BJ (cell line): ENCODE measurements around the gene PRMT1. TPM values are rescaled to one million over a fixed set of nuclear protein-coding genes. Genes with fewer than 3 reads are reported as not detected.

Experiments used
- CTCF ChIA-PET: fragments of 350-600 bp; formaldehyde crosslinking; extraction: SDS; loops from one replicate; lab custom pipeline; 2021; ENCODE audit warnings: antibody characterized with exemption, inconsistent platforms; lab: Yijun Ruan, JAX
- POLR2A ChIA-PET: fragments of 300-600 bp; sonication (Branson Sonifier 250); formaldehyde crosslinking; extraction: SDS; loops from one replicate; lab custom pipeline; 2021; ENCODE audit warnings: antibody characterized with exemption; lab: Charles Lee
- DNase-seq: peaks from one replicate; pipeline ENCODE4 v3.0.0-alpha.2; 2011; ENCODE audit warnings: low read depth
- H3K27me3 ChIP-seq: 2 replicates; pipeline ENCODE4 v1.6.0; 2011; ENCODE audit warnings: low read length; ENCODE audit not compliant: control insufficient read depth, insufficient read depth
- H3K36me3 ChIP-seq: 2 replicates; pipeline ENCODE4 v1.5.1; 2011; ENCODE audit warnings: low read length; ENCODE audit not compliant: control insufficient read depth, insufficient read depth
- H3K4me3 ChIP-seq: 2 replicates; pipeline ENCODE4 v1.5.1; 2011; ENCODE audit warnings: low read depth, mild to moderate bottlenecking, control low read depth, low read length
- polyA plus RNA-seq: library from polyadenylated mRNA; depleted of rRNA; stranded (reverse); fragments of >200 nt; gene quantifications from 2 replicates; pipeline ENCODE4 v1.2.3, GENCODE V29; 2011
- TF ChIP-seq, protein P1 (sequence below): IDR thresholded peaks from 2 replicates; pipeline ENCODE4 v1.5.1; 2011; ENCODE audit warnings: low read depth, mild to moderate bottlenecking, control low read depth, inconsistent platforms, low read length, moderate library complexity; ENCODE audit not compliant: insufficient read depth

The PRMT1 gene
- polyA plus RNA-seq, 1 experiment = 372 TPM

DNA sequence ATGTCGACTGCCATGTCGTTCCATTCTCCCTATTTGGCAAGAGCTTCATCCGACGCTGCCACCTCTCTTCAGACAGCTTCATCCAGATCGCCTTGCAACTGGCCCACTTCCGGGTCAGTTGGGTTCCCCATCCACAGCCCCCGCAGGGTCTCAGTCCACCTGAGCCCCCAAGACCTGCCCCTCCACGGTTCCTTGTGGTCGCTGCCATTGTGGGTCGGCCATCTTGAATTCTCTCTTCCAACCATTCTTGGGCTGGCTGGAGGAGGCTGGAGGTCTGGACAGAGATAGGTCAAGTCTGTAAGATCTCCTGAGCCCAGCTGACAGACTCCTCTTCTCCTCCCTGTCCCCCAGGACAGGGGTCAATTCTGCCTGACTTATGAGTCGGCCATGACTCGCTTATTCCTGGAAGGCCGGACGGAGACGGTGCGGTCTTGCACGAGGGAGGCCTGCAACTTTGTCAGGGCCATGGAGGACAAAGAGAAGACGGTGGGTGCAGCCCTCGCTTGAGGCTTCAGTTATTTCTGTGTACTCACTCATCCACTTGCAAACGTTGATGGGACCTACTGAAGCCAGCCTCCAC lies 33.4 kb downstream of the PRMT1 start:
- TF ChIP-seq, protein P1, sequence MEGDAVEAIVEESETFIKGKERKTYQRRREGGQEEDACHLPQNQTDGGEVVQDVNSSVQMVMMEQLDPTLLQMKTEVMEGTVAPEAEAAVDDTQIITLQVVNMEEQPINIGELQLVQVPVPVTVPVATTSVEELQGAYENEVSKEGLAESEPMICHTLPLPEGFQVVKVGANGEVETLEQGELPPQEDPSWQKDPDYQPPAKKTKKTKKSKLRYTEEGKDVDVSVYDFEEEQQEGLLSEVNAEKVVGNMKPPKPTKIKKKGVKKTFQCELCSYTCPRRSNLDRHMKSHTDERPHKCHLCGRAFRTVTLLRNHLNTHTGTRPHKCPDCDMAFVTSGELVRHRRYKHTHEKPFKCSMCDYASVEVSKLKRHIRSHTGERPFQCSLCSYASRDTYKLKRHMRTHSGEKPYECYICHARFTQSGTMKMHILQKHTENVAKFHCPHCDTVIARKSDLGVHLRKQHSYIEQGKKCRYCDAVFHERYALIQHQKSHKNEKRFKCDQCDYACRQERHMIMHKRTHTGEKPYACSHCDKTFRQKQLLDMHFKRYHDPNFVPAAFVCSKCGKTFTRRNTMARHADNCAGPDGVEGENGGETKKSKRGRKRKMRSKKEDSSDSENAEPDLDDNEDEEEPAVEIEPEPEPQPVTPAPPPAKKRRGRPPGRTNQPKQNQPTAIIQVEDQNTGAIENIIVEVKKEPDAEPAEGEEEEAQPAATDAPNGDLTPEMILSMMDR = no peak
- Histone ChIP-seq H3K27me3 (no peaks in the 10 kb centered on the region), H3K36me3 (peaks cover 10% of the 10 kb centered on the region), H3K4me3 (no peak overlapping the region)
- no peak for DNase-seq
- ChIA-PET CTCF (no interaction called here), POLR2A (no interaction called here)

DNA sequence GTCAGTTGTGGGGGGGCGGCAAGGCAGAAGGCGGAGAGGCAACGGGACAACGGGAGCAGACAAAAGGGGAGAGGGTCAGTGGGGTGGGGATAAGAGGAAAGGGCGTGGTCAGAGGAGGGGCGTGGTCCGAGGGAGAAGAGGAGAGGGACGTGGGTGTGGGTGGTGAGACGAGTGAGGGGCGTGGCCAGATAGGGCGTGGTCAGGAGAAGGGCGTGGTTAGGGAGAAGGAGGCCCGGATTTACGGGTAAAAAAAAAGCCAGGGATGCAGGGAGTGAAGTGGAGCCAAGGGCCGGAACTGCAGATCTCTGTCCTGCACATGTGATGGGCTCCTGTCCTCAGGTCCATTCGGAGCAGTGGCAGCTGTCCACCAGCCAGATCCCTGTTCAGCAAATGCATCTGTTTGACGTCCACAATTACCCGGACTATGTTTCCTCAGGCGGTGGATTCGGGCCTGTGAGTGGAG lies 35.4 kb downstream of the PRMT1 start:
- TF ChIP-seq, protein P1 = no peak
- peak; percentile 61 for DNase-seq
- ChIA-PET CTCF (no interaction called here), POLR2A (interaction anchor here (0.7 kb wide), 1 partner anchor 153 kb away, joined by 3 read pairs; no protein-coding TSS in a partner anchor)
- peak overlapping the region; percentile 38 for H3K4me3 ChIP-seq
- no peaks in the 10 kb centered on the region for H3K27me3 ChIP-seq
- 0 out of 2 replicates have a peak, but pooled peaks cover 2% of the 10 kb centered on the region for H3K36me3 ChIP-seq

DNA sequence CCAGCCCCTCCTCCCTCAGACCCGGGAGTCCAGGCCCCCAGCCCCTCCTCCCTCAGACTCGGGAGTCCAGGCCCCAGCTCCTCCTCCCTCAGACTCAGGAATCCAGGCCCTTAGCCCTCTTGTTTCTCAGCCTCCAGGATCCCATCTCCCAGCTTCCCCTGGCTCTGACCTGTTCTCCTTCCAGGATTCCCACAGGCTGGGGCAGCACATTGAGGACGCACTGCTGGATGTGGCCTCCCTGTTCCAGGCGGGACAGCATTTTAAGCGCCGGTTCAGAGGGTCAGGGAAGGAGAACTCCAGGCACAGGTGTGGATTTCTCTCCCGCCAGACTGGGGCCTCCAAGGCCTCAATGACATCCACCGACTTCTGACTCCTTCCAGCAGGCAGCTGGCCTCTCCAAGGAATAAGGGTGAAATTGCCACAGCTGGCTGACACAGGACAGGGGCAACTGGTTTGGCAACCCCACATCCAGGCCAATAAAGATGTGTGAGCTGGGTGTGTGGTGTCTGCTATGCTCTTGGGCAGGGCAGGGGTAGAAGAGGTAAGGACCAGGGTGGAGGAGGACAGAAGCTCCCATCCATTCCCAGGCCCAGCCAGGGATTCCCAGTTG lies 36.3 kb downstream of the PRMT1 start:
- CTCF ChIA-PET = no interaction called here
- DNase-seq = no peak
- TF ChIP-seq, protein P1 = no peak
- Histone ChIP-seq H3K27me3 (no peaks in the 10 kb centered on the region), H3K36me3 (0 out of 2 replicates have a peak, but pooled peaks cover 2% of the 10 kb centered on the region), H3K4me3 (no peak overlapping the region)
- POLR2A ChIA-PET = no interaction called here

DNA sequence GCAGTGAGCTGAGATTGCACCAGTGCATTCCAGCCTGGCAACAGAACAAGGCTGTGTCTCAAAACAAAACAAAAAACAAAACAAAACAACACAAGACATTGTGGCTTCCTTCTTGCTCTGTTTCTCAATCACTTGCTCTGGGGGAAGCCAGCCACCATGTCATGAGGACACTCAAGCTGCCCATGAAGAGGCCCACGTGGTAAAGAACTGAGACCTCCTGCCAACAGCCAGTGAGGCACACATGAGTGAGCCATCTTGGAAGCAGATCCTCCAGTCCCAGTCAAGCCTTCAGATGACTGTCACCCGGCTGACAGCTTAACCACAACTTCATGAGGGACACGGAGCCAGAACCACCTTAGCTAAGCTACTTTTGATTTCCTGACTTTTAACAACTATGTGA lies 39.1 kb downstream of the PRMT1 start:
- no peaks in the 10 kb centered on the region for H3K27me3 ChIP-seq
- 0 out of 2 replicates have a peak, but pooled peaks cover 2% of the 10 kb centered on the region for H3K36me3 ChIP-seq
- no peak overlapping the region for H3K4me3 ChIP-seq
- ChIA-PET POLR2A (no interaction called here), CTCF (interaction anchor here (0.6 to 2.5 kb wide), 6 partner anchors 11 to 643 kb away, joined by 3 to 10 read pairs (median 5); partner anchors contain the start of genes FUZ and TSKS)
- TF ChIP-seq, protein P1 = no peak
- DNase-seq = no peak

DNA sequence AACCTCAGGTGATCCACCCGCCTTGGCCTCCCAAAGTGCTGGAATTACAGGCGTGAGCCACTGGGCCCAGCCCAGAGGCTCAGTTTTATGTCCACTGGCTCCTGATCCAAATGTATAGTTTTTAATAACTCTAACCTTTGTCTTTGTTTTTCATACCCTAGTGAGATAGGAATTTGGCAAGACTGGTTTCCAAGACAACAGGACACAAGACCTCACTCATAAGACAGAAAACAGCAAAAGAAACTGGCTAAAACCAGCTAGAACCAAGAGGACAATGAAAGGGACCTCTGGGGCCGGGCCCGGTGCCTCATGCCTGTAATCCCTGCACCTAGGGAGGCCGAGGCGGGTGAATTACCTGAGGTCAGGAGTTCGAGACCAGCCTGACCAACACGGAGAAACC lies 41.4 kb downstream of the PRMT1 start:
- CTCF ChIA-PET = interaction anchor here (1.1 to 2.5 kb wide), 7 partner anchors 22 to 145 kb away, joined by 3 to 9 read pairs (median 5); partner anchors contain the start of genes AP2A1, FUZ and MED25
- Histone ChIP-seq H3K36me3 (0 out of 2 replicates have a peak, but pooled peaks cover 2% of the 10 kb centered on the region), H3K4me3 (no peak overlapping the region), H3K27me3 (no peaks in the 10 kb centered on the region)
- POLR2A ChIA-PET = no interaction called here
- TF ChIP-seq, protein P1 = no peak
- no peak for DNase-seq
